ENCODE data around the gene IWS1. TPM values are rescaled to one million over a fixed set of nuclear protein-coding genes. Genes with fewer than 3 reads are reported as not detected.

The IWS1 gene
- total and polyA plus RNA-seq, 9 of the 15 experiments (the other 6 are each of a cell fraction or from before 2014, with no cell fraction given) = 20.8 to 67.2 (median 46.6) TPM

- no peak for TF ChIP-seq NR1H2 (CRISPR knock-in tag; IDR thresholded peaks at IDR 0.05)
- peak; percentile 71 for TF ChIP-seq RBM22 (IDR thresholded peaks at IDR 0.05; ENCODE audit: low read depth, low read length, poor library complexity, severe bottlenecking)
- no peak for TF ChIP-seq IFI16 (CRISPR knock-in tag; IDR thresholded peaks at IDR 0.05)
- TF ChIP-seq, protein P1, sequence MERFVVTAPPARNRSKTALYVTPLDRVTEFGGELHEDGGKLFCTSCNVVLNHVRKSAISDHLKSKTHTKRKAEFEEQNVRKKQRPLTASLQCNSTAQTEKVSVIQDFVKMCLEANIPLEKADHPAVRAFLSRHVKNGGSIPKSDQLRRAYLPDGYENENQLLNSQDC (CRISPR knock-in tag; IDR thresholded peaks at IDR 0.05) = no peak
- peak; percentile 78 for TF ChIP-seq RB1 (IDR thresholded peaks at IDR 0.05; ENCODE audit: low read depth)
- peak; percentile 4 for TF ChIP-seq CHD1 (IDR thresholded peaks at IDR 0.05; ENCODE audit: low read length)
- TF ChIP-seq KLF6 (CRISPR knock-in tag; IDR thresholded peaks at IDR 0.05; ENCODE audit: borderline replicate concordance) = peak; percentile 23; the same call in 1 of the 2 replicates
- no peak for TF ChIP-seq THRA (IDR thresholded peaks at IDR 0.05)
- no peak for TF ChIP-seq CEBPG (CRISPR knock-in tag; IDR thresholded peaks at IDR 0.05)
- TF ChIP-seq CEBPG (tag; conservative IDR thresholded peaks at IDR 0.05 in 1 of 2, IDR thresholded peaks at IDR 0.05 in 1 of 2) = no peak
- TF ChIP-seq, protein P2, sequence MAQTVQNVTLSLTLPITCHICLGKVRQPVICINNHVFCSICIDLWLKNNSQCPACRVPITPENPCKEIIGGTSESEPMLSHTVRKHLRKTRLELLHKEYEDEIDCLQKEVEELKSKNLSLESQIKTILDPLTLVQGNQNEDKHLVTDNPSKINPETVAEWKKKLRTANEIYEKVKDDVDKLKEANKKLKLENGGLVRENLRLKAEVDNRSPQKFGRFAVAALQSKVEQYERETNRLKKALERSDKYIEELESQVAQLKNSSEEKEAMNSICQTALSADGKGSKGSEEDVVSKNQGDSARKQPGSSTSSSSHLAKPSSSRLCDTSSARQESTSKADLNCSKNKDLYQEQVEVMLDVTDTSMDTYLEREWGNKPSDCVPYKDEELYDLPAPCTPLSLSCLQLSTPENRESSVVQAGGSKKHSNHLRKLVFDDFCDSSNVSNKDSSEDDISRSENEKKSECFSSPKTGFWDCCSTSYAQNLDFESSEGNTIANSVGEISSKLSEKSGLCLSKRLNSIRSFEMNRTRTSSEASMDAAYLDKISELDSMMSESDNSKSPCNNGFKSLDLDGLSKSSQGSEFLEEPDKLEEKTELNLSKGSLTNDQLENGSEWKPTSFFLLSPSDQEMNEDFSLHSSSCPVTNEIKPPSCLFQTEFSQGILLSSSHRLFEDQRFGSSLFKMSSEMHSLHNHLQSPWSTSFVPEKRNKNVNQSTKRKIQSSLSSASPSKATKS (CRISPR knock-in tag; IDR thresholded peaks at IDR 0.05) = no peak
- TF ChIP-seq, protein P3, sequence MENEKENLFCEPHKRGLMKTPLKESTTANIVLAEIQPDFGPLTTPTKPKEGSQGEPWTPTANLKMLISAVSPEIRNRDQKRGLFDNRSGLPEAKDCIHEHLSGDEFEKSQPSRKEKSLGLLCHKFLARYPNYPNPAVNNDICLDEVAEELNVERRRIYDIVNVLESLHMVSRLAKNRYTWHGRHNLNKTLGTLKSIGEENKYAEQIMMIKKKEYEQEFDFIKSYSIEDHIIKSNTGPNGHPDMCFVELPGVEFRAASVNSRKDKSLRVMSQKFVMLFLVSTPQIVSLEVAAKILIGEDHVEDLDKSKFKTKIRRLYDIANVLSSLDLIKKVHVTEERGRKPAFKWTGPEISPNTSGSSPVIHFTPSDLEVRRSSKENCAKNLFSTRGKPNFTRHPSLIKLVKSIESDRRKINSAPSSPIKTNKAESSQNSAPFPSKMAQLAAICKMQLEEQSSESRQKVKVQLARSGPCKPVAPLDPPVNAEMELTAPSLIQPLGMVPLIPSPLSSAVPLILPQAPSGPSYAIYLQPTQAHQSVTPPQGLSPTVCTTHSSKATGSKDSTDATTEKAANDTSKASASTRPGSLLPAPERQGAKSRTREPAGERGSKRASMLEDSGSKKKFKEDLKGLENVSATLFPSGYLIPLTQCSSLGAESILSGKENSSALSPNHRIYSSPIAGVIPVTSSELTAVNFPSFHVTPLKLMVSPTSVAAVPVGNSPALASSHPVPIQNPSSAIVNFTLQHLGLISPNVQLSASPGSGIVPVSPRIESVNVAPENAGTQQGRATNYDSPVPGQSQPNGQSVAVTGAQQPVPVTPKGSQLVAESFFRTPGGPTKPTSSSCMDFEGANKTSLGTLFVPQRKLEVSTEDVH (IDR thresholded peaks at IDR 0.05; ENCODE audit: low read depth, partially characterized antibody) = peak; percentile 70
- TF ChIP-seq NCOA2 (IDR thresholded peaks at IDR 0.05; ENCODE audit: partially characterized antibody in 2 of 2) = no peak
- no peak for TF ChIP-seq ZNF280A (IDR thresholded peaks at IDR 0.05; ENCODE audit: low read depth, partially characterized antibody)
- peak; percentile 53; the same call in 1 of the 2 replicates for TF ChIP-seq KLF1 (tag; IDR thresholded peaks at IDR 0.05)
- TF ChIP-seq, protein P4, sequence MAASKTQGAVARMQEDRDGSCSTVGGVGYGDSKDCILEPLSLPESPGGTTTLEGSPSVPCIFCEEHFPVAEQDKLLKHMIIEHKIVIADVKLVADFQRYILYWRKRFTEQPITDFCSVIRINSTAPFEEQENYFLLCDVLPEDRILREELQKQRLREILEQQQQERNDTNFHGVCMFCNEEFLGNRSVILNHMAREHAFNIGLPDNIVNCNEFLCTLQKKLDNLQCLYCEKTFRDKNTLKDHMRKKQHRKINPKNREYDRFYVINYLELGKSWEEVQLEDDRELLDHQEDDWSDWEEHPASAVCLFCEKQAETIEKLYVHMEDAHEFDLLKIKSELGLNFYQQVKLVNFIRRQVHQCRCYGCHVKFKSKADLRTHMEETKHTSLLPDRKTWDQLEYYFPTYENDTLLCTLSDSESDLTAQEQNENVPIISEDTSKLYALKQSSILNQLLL (CRISPR knock-in tag; IDR thresholded peaks at IDR 0.05; ENCODE audit: borderline replicate concordance) = no peak
- no peak for TF ChIP-seq ZNF695 (CRISPR knock-in tag; IDR thresholded peaks at IDR 0.05)
Measured at GRCh38 chr2:127526132-127527000, at the start of gene IWS1 (continued).
